GM12878 (cell line): ENCODE data around the gene TSR1. TPM values are rescaled to one million over a fixed set of nuclear protein-coding genes. Genes with fewer than 3 reads are reported as not detected.

Experiments used
- ATAC-seq: fragments of 200-7000 bp; cut with Tn5 transposase; 3 replicates; pipeline ENCODE4 v1.9.1; 2020; ENCODE audit warnings: mild to moderate bottlenecking, moderate library complexity
- BruUV-seq: library from RNA; stranded (reverse); fragments of 400-500 nt; replicated peaks from 2 replicates; lab custom pipeline; 2021; lab: Mats Ljungman, UMichigan
- CTCF ChIA-PET: fragments of 300-600 bp; sonication (Branson Sonifier 250); formaldehyde crosslinking; extraction: SDS; loops from one replicate; lab custom pipeline; 2021; ENCODE audit warnings: inconsistent platforms; lab: Yijun Ruan, JAX
- POLR2A ChIA-PET: fragments of 350-600 bp; formaldehyde crosslinking; extraction: SDS; loops from one replicate; lab custom pipeline; 2021; ENCODE audit warnings: inconsistent platforms; lab: Charles Lee
- RAD21 ChIA-PET: fragments of 300-600 bp; sonication (Branson Sonifier 250); formaldehyde crosslinking; loops from one replicate; lab custom pipeline; 2023; ENCODE audit warnings: antibody characterized with exemption; ENCODE audit not compliant: unreplicated experiment; lab: Charles Lee
- SMC1A ChIA-PET: fragments of 300-600 bp; sonication (Branson Sonifier 250); formaldehyde crosslinking; loops from one replicate; lab custom pipeline; 2023; ENCODE audit not compliant: unreplicated experiment, uncharacterized antibody; lab: Charles Lee
- DNase-seq: peaks from one replicate; pipeline ENCODE4 v3.0.0-alpha.2; 2011; ENCODE audit warnings: low read depth, low spot score
- FAIRE-seq: peaks from 3 replicates; lab custom pipeline; 2011; peaks lifted over from hg19 to GRCh38; lab: Jason Lieb, UNC
- H2AFZ ChIP-seq: 2 replicates; pipeline ENCODE4 v1.6.0; 2011; ENCODE audit warnings: low read depth, low read length, control low read depth; ENCODE audit not compliant: control insufficient read depth
- H3K27ac ChIP-seq: 2 replicates; pipeline ENCODE4 v1.5.1; 2011; ENCODE audit warnings: control low read depth; ENCODE audit not compliant: control insufficient read depth, insufficient read depth
- H3K27me3 ChIP-seq, 2 experiments: replicated peaks in 1 of 2; 2 replicates each; pipeline versions ENCODE4 v1.6.0 to v1.6.1; 2011; ENCODE audit warnings: low read length in 1 of 2; ENCODE audit not compliant: control insufficient read depth in 2 of 2, insufficient read depth in 2 of 2
- H3K36me3 ChIP-seq, 2 experiments: 2 replicates each; pipeline ENCODE4 v1.5.1; 2011; ENCODE audit warnings: low read length in 1 of 2; ENCODE audit not compliant: control insufficient read depth in 2 of 2, insufficient read depth in 2 of 2
- H3K4me1 ChIP-seq: 2 replicates; pipeline ENCODE4 v1.6.1; 2011; ENCODE audit warnings: mild to moderate bottlenecking, low read length, moderate library complexity, mixed read lengths; ENCODE audit not compliant: control insufficient read depth, insufficient read depth
- H3K4me2 ChIP-seq: 2 replicates; pipeline ENCODE4 v1.6.0; 2011; ENCODE audit warnings: control low read depth; ENCODE audit not compliant: control insufficient read depth, insufficient read depth
- H3K4me3 ChIP-seq: fragments of 200-600 bp; sonication (generic); 2 replicates; pipeline ENCODE4 v1.5.1; 2016
- H3K79me2 ChIP-seq: 2 replicates; pipeline ENCODE4 v1.6.0; 2011; ENCODE audit warnings: low read length; ENCODE audit not compliant: control insufficient read depth, insufficient read depth
- H3K9ac ChIP-seq: 2 replicates; pipeline ENCODE4 v1.8.0; 2011; ENCODE audit warnings: low read length, control low read depth, mixed read lengths; ENCODE audit not compliant: control insufficient read depth, insufficient read depth
- H3K9me3 ChIP-seq: replicated peaks from 3 replicates; pipeline ENCODE4 v1.5.1; 2011; ENCODE audit warnings: mild to moderate bottlenecking, low read length; ENCODE audit not compliant: control insufficient read depth, insufficient read depth
- H4K20me1 ChIP-seq: 2 replicates; pipeline ENCODE4 v1.6.0; 2011; ENCODE audit not compliant: control insufficient read depth, insufficient read depth
- CTCF ChIP-seq, 3 experiments: IDR thresholded peaks in 2 of 3; conservative IDR thresholded peaks in 1 of 3; 2 replicates each; pipeline ENCODE4 v1.5.1; 2011; ENCODE audit warnings: low read depth in 3 of 3, low read length in 3 of 3, mild to moderate bottlenecking in 3 of 3, control low read depth in 2 of 3, moderate library complexity in 2 of 3, inconsistent platforms in 1 of 3, mixed read lengths in 1 of 3; ENCODE audit not compliant: control insufficient read depth in 2 of 3, insufficient read depth in 1 of 3; ENCODE audit errors: extremely low read depth in 1 of 3
- SPI1 ChIP-seq: IDR thresholded peaks from 2 replicates; pipeline ENCODE4 v1.6.1; 2011; ENCODE audit warnings: low read depth, mild to moderate bottlenecking, low read length, moderate library complexity, borderline replicate concordance; ENCODE audit not compliant: insufficient read depth
- ZNF274 ChIP-seq: IDR thresholded peaks from one replicate; pipeline ENCODE4 v1.8.0; 2011; ENCODE audit not compliant: insufficient read length, insufficient read depth
- WGBS: methylation state at CpG from one replicate; pipeline ENCODE4 v1.1.6; 2016; ENCODE audit warnings: low lambda C conversion rate; ENCODE audit not compliant: insufficient replicate concordance, insufficient coverage; ENCODE audit errors: missing lambda C conversion rate; 5-methylcytosine and 5-hydroxymethylcytosine counted together
- in situ Hi-C: fragments of 300-500 bp; cut with MboI; formaldehyde crosslinking; loops from 9 replicates; pipeline ENCODE4 v1.14.3; 2018; ENCODE audit warnings: mixed read lengths
- intact Hi-C: fragments of 100-400 bp; cut with micrococcal nuclease; formaldehyde crosslinking; loops from one replicate; pipeline ENCODE4 v1.14.2; 2022; ENCODE audit not compliant: unreplicated experiment
- polyA plus RNA-seq, 11 experiments: library from polyadenylated mRNA; depleted of rRNA in 4 of 11; unstranded in 6 of 11; stranded (reverse) in 5 of 11; fragments of >200 nt; fragmentation: Nextera tagmentation in 4 of 11; fragmentation: Illumina TruSeq in 1 of 11; extraction: Ambion mirVana in 4 of 11; extraction: Trizol in 1 of 11; gene quantifications; 1 replicate in 1 of 11; 2 replicates in 10 of 11; pipeline versions ENCODE4 v1.2.1 to v1.2.3, GENCODE V29; 2011 to 2016; ENCODE audit warnings: inconsistent platforms in 2 of 11, missing spikeins in 2 of 11, low read depth in 1 of 11
- total RNA-seq, 4 experiments: library from RNA; depleted of rRNA in 3 of 4; stranded (reverse); fragments of >200 nt in 3 of 4; fragmentation: Illumina TruSeq in 1 of 4; extraction: Trizol in 1 of 4; gene quantifications; 2 replicates each; pipeline versions ENCODE4 v1.2.1 to v1.2.3, GENCODE V29; 2013 to 2021

TSR1 gene
- total and polyA plus RNA-seq, 10 of the 15 experiments (the other 5 are each of a cell fraction or from before 2014, with no cell fraction given): 14.7 to 100 (median 46.9) TPM

- TF ChIP-seq CTCF (IDR thresholded peaks at IDR 0.05 in 2 of 3, conservative IDR thresholded peaks at IDR 0.05 in 1 of 3; ENCODE audit: control insufficient read depth in 2 of 3, extremely low read depth in 1 of 3, insufficient read depth in 1 of 3, low read depth in 3 of 3, low read length in 3 of 3): no peak
- TF ChIP-seq, all 136 proteins: peak for 0
These were observed 11.8 kb upstream of the TSR1 start (continued) for GRCh38 chr17:2347805-2348685.

- RAD21 ChIA-PET: interaction anchor here (0.6 kb wide), 1 partner anchor 115 kb away, joined by 3 read pairs; no protein-coding TSS in a partner anchor
- FAIRE-seq: no peak
- Histone ChIP-seq H3K9ac (no peak overlapping the region), H2AFZ (no peak overlapping the region), H3K36me3 (peaks cover 0 to 3% of the 10 kb centered on the region in 2 experiments; a peak in 2 of 4 replicates), H3K4me2 (no peak overlapping the region), H3K79me2 (no peaks in the 10 kb centered on the region), H3K4me3 (no peak overlapping the region), H3K4me1 (no peaks in the 10 kb centered on the region), H3K27ac (no peak overlapping the region), H3K9me3 (no peaks in the 10 kb centered on the region), H3K27me3 (no peaks in the 10 kb centered on the region), H4K20me1 (no peaks in the 10 kb centered on the region)
- CTCF ChIA-PET: no interaction called here
- DNase-seq: no peak
- no TSS peak for BruUV-seq
- SMC1A ChIA-PET: no interaction called here
- no peak for ATAC-seq
- in situ Hi-C loops: no loop called here
- WGBS: 98% methylated on average over 8 of the region's 8 CpGs
- intact Hi-C loops: no loop called here
- POLR2A ChIA-PET: interaction anchor here (0.6 kb wide), 1 partner anchor 15 kb away, joined by 3 read pairs; no protein-coding TSS in a partner anchor
- TF ChIP-seq ZNF274: no peak
- TF ChIP-seq SPI1: no peak
These were observed 10.2 kb upstream of the TSR1 start for GRCh38 chr17:2346475-2346874.
